ENCODE data around the gene ZNF470.

The ZNF470 gene

GRCh38 chr19:56567274-56568120 is at the start of gene ZNF470:
TSS of gene ZNF470 (plus strand) at chr19:56567468. CDS start at chr19:56570312, 2,844 bp downstream.
- DNase-seq = peak; percentile 93

DNA sequence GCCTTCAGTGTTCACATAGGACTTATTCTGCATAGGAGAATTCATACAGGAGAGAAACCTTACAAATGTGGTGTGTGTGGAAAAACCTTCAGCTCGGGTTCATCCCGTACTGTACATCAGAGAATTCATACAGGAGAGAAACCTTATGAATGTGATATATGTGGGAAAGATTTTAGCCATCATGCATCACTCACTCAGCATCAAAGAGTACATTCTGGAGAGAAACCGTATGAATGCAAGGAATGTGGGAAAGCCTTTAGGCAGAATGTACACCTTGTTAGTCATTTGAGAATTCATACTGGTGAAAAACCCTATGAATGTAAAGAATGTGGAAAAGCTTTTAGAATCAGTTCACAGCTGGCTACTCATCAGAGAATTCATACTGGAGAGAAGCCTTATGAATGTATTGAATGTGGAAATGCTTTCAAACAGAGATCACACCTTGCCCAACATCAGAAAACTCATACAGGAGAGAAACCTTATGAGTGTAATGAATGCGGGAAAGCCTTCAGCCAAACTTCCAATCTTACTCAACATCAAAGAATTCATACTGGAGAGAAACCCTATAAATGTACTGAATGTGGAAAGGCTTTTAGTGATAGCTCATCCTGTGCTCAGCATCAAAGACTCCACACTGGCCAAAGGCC is 41.9 kb upstream of the ZNF470 start:
- DNase-seq = no peak

DNA sequence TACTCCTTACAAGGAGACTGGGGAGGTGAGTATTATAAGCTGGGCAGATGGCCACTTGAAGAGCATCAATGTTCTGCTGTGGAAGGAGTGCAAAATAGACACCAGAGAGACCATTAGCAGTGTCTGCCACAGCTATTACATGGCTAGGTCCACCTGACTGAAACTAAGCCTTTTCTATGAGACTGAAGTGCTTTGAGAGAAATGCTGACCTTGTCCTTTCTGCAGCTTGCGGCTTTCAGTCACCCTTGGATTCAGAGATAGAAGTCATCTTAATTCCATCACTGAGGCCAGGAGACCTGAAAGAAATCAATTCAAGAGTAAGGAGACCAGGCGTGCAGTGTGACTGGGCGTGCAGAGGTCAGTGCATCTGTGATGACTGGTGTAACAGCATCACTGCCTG is 29.8 kb upstream of the ZNF470 start:
- no peak for DNase-seq

GRCh38 chr19:56538254-56538760 is 29.0 kb upstream of the ZNF470 start:
- DNase-seq = peak; percentile 89

- DNase-seq = no peak
Measured at GRCh38 chr19:56538761-56539263, 28.5 kb upstream of the ZNF470 start, which contains the start of gene ZFP28. TSS of gene ZFP28 (plus strand) at chr19:56538948. CDS start at chr19:56539019, 71 bp downstream.

DNA sequence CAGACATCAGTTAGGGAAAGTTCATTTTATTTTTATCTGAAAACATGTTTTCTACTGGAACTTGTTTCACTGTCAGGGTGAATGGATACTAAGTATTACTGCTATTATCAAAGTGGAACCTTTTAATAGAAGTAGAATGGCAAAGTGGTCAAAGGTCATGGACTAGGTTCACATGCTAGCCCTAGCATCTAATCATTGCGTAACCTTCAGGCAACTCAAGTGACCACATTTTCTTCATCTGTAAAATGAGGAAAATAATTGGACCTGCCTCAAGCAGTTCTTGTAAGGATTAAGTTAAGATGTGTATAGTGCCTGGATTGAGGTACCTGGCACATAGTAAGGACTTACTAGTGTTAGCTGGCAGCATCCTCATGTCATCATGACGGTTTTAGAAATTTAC is 23.5 kb upstream of the ZNF470 start:
- DNase-seq = no peak

DNA sequence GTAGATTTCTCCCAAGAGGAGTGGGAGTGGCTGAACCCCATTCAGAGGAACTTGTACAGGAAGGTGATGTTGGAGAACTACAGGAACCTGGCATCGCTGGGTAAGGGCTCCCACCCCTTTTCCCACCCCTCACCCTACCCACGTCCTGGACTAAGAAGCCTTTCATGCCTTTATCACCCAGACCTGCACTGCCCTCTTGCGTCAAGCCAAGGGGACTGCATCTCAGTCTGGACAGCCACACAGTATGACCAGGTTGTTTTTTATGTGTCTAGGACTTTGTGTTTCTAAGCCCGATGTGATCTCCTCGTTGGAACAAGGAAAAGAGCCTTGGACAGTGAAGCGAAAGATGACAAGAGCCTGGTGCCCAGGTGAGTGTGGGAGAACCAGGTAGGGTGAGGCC is 19.7 kb upstream of the ZNF470 start:
- DNase-seq = no peak

DNA sequence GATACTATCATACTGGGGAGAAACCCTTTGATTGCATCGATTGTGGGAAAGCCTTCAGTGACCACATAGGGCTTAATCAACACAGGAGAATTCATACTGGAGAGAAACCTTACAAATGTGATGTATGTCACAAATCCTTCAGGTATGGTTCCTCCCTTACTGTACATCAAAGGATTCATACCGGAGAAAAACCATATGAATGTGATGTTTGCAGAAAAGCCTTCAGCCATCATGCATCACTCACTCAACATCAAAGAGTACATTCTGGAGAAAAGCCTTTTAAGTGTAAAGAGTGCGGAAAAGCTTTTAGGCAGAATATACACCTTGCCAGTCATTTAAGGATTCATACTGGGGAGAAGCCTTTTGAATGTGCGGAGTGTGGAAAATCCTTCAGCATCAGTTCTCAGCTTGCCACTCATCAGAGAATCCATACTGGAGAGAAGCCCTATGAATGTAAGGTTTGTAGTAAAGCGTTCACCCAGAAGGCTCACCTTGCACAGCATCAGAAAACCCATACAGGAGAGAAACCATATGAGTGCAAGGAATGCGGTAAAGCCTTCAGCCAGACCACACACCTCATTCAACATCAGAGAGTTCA is 12.9 kb upstream of the ZNF470 start:
- DNase-seq = no peak

DNA sequence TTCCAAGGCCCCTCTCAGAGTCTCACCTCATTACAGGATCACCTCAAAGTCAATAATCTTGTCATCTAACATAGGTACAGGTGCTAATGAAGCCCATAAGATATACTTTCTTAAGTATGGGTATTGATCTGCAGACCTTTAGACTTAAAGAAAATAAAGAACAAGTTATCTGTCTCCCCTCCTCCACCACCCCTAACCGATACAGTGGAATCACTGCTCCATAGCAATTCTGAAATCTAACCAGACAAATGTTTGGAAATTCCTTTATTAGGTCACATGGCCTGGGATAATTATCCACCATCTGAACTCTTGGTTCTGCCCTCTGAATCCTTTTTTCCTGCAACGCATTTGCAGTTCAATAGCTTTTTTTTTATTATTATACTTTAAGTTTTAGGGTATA is 4.5 kb upstream of the ZNF470 start:
- DNase-seq = no peak

DNA sequence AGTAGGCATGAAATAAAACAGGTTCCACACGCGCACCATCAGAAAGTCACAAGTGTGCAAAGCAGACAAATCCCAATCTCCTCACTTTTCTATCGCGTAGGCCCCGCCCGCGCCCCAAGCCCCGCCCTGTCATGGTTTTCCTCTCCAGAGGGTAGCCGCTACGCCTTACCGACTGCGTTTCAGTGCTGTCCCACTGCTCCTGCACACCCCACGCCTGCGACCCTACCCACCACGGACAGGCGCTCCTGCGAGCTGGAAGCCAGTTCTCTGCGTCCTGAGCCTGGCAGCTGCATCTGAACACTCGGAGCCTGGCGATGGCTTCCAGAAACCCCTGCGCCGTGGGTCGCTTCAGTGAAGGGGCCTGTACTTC is 379 bp upstream of the ZNF470 start:
- peak; percentile 25 for DNase-seq

GRCh38 chr19:56572589-56572988 is 5.3 kb downstream of the ZNF470 start:
- no peak for DNase-seq

GRCh38 chr19:56573914-56574313 is 6.6 kb downstream of the ZNF470 start:
- no peak for DNase-seq

DNA sequence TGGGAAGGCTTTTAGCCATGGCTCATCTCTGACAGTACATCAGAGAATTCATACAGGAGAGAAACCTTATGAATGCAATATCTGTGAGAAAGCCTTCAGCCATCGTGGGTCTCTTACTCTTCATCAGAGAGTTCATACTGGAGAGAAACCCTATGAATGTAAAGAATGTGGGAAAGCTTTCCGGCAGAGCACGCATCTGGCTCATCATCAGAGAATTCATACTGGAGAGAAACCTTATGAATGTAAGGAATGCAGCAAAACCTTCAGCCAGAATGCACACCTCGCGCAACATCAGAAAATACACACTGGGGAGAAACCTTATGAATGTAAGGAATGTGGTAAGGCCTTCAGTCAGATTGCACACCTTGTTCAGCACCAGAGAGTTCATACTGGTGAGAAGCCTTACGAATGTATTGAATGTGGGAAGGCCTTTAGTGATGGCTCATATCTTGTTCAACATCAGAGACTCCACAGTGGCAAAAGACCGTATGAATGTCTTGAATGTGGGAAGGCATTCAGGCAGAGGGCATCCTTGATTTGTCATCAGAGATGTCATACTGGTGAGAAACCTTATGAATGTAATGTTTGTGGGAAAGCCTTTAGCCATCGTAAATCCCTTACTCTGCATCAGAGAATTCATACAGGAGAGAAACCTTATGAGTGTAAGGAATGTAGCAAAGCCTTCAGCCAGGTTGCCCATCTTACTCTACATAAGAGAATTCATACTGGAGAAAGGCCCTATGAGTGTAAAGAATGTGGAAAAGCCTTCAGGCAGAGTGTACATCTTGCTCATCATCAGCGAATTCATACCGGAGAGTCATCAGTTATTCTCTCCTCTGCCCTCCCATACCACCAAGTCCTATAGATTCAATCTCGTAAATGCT is 10.7 kb downstream of the ZNF470 start:
- no peak for DNase-seq

GRCh38 chr19:56594446-56594782 is 27.1 kb downstream of the ZNF470 start:
- no peak for DNase-seq

DNA sequence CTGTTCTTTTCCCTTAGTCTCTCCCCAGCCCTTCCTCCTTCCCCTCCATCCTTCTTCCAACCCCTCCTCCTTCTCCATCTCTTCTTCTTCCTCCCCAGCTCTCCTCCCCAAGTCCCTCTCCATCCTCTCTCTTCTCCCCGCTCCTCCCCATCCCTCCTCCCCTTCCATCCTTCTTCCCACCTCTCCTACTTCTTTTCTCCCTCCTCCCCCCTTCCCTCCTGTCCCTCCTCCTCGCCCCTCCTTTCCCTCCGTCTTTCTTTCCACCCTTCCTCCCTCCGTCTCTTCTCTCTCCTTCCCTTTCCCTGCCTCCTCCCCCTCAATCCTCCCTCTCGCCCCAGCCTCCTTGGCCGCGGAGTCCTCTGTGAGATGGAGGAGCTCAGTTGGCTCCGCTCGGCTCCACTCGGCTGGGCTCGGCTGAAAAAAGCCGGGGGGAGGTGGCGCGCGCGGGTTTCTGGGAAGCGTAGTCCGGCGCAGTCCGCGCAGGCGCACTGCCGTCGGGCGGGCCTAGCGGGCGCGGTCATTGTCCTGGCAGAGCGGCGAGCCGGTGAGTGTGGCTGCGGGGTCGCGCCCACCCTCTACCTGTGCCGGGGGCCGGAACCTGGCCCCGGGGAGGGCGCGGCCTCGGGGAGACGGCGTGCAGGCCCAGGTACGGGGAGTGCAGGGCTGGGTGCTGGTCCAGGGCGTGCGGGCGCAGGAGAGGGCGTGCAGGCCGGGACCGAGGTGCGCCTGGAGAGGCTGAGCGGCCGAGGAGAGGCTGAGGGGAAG is 27.7 kb downstream of the ZNF470 start, which contains the start of gene ZNF71:
ZNF71 (plus strand) TSS at position 520 of the 765 bp plus-strand sequence. CDS start 6,257 bp downstream, outside the sequence.
- peak; percentile 84 for DNase-seq

DNA sequence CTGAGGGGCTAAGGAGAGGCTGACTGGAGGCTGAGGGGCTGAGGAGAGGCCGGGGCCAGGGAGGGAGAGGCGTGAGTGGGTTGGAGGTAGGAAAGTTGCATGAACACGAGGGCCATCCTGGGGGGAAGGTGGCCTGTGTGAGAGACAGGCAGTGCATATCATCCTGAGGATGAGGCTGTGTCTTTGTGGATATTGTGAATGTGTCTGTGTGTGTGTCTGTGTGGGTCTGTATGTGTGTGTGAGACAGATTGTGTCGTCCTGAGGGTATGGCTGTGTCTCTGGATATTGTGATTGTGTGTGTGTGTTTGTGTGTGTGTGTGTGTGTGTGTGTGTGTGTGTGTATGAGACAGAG is 28.3 kb downstream of the ZNF470 start:
- DNase-seq = no peak

DNA sequence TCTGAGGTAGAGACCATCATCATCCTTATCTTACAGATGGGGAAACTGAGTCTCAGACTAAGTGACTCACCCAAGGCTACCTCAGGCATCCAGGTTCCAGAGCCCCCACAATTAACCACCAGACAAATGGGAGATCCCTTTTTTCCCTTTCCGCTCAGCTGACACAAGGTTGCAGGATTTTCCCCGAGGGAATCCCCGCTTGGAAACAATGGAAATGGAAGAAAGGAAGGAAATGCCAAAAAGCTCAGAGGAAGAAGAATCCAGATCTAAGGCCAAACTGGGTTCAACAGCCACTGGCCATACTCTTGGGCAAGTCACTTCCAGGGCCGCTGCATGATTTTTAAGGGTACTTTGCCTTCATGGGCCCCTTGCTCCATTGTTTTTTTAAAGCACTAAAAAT is 29.4 kb downstream of the ZNF470 start:
- no peak for DNase-seq

DNA sequence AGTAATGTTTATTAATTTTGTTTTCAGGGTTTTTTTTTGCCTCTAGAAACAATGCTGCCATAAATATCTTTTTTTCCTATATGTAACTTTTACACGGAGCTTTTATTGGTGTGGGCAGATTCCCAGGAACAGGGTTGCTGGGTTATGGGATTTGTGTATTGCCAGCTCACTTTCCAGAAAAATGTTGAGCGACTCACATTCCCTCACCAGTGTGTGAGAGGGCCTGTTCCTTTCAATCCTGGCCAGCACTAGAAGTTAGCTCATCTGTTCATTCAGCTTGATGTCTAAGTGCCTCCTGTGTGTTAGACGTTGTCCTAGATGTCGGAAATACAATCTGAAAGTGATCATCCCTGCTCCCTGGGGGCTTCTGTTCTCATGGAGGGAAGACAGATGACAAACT is 30.4 kb downstream of the ZNF470 start:
- DNase-seq = no peak

GRCh38 chr19:56601375-56601774 is 34.1 kb downstream of the ZNF470 start:
- DNase-seq = no peak

DNA sequence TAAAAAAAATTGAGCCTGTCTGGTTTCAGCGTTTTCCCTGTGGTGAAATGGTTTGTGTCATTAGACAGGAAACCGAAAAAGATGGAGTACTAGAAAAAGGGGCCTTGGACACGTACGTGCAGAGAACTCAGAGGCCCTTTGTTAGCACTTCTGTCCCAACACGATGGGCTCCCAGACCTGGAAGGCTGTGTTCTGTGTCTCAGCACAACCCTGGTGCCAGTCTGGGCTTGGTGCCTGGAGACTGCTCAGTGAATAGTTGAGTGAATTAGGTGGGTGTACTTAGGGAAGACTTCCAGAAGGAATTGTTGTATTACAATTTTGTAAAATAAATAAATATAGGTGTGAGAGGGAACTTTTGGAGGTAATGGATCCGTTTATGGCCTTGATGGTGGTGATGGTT is 36.6 kb downstream of the ZNF470 start:
- no peak for DNase-seq

DNA sequence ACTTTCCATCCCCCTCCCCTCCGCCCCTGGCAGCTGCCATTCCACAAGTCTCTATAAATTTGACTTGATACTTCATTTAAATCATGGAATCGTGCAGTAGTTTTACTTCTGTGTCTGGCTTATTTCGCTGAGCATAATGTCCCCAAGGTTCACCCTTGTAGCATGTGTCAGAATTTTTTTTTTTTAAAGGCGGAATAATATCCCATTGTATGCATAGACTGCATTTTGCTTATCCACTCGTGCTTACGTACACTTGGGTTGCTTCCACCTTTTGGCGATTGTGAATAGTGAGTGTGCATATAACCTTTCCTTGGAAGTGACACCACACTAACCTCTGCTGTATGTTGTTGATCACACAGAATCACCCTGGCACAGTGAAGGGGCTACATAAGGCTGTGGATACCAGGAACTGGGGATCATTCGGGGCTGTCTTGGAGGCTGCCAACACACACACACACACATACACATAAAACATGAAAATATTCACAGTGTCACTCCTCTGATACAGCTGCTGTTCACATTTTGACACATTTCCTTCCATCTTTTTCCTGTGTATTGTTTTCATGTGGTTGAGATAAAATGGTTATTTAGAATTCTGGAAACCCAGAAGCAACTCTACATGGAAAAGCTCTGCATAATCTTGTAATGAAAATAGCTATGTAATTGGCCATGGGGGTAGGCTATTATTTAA is 41.2 kb downstream of the ZNF470 start:
- no peak for DNase-seq
